Smooth muscle cell of the brain vasculature (primary cell): ENCODE results near the gene SH2D3C.

Source experiments
- DNase-seq: peaks from one replicate; pipeline ENCODE4 v3.0.0-alpha.2; 2012; ENCODE audit warnings: low read depth, low spot score

Gene SH2D3C

GRCh38 chr9:127806871-127807270 lies 28.4 kb upstream of the SH2D3C start:
- no peak for DNase-seq

GRCh38 chr9:127805620-127806019 lies 27.2 kb upstream of the SH2D3C start:
- DNase-seq = no peak

- DNase-seq = no peak
Measured at GRCh38 chr9:127803507-127804352, 25.3 kb upstream of the SH2D3C start.

- DNase-seq = no peak
Measured at GRCh38 chr9:127802576-127803443, 24.3 kb upstream of the SH2D3C start, which contains the start of gene FPGS. FPGS (plus strand) TSS chr9:127802882; CDS start chr9:127802925, 43 bp downstream.

GRCh38 chr9:127801955-127802575 lies 23.6 kb upstream of the SH2D3C start:
- DNase-seq = no peak

GRCh38 chr9:127796852-127797370 lies 18.4 kb upstream of the SH2D3C start:
- DNase-seq = no peak

- no peak for DNase-seq
Measured at GRCh38 chr9:127796225-127796813, 17.9 kb upstream of the SH2D3C start.

- DNase-seq = no peak
Measured at GRCh38 chr9:127794001-127794791, 15.7 kb upstream of the SH2D3C start.

- DNase-seq = no peak
Measured at GRCh38 chr9:127793093-127793708, 14.7 kb upstream of the SH2D3C start.

GRCh38 chr9:127792417-127793031 lies 14.1 kb upstream of the SH2D3C start:
- no peak for DNase-seq

- no peak for DNase-seq
Measured at GRCh38 chr9:127791085-127791484, 12.6 kb upstream of the SH2D3C start.

- DNase-seq = no peak
Measured at GRCh38 chr9:127790094-127790855, 11.8 kb upstream of the SH2D3C start.

- no peak for DNase-seq
Measured at GRCh38 chr9:127789179-127789578, 10.7 kb upstream of the SH2D3C start.

GRCh38 chr9:127788337-127789011 lies 10.0 kb upstream of the SH2D3C start:
- DNase-seq = no peak

GRCh38 chr9:127786773-127787104 lies 8.3 kb upstream of the SH2D3C start:
- DNase-seq = no peak

- DNase-seq = no peak
Measured at GRCh38 chr9:127785933-127786772, 7.7 kb upstream of the SH2D3C start, which contains the start of gene CDK9. CDK9 (plus strand) TSS chr9:127786034; CDS start chr9:127786149, 115 bp downstream.
